Activated CD4-positive, alpha-beta T cell treated with anti-CD3 and anti-CD28 coated beads, Interleukin-2, amount 10 ng/mL, durations not matched to agents 24 days and 14 days (primary cell): Measurements from ENCODE around the gene CIT. TPM values are rescaled to one million over a fixed set of nuclear protein-coding genes. Genes with fewer than 3 reads are reported as not detected.
"Not testable (repeated sequence)": the region's sequence is repeated elsewhere in the genome, so short reads cannot be mapped to it uniquely, and the experiment has no call there.

Source experiments
- DNase-seq: peaks from one replicate; pipeline ENCODE4 v3.0.0; 2022
- H3K27ac Mint-ChIP-seq: one replicate; pipeline ENCODE4 v1.8.0; 2022; ENCODE audit warnings: mild to moderate bottlenecking, mixed read lengths
- H3K27me3 Mint-ChIP-seq: one replicate; pipeline ENCODE4 v1.8.0; 2022; ENCODE audit warnings: mixed read lengths
- H3K36me3 Mint-ChIP-seq: one replicate; pipeline ENCODE4 v1.8.0; 2022; ENCODE audit warnings: low read depth, mild to moderate bottlenecking, mixed read lengths
- H3K4me1 Mint-ChIP-seq: one replicate; pipeline ENCODE4 v1.8.0; 2021; ENCODE audit warnings: mixed read lengths
- H3K4me3 Mint-ChIP-seq: one replicate; pipeline ENCODE4 v1.8.0; 2022; ENCODE audit warnings: mild to moderate bottlenecking, moderate library complexity, mixed read lengths
- H3K9me3 Mint-ChIP-seq: one replicate; pipeline ENCODE4 v1.8.0; 2021; ENCODE audit warnings: mixed read lengths
- intact Hi-C: fragments of 100-400 bp; cut with micrococcal nuclease; formaldehyde crosslinking; loops from one replicate; pipeline ENCODE4 v1.15.1; 2023
- total RNA-seq: library from RNA; stranded (reverse); gene quantifications from 2 replicates; pipeline ENCODE4 v1.2.3, GENCODE V29; 2022

The CIT gene
- total RNA-seq, 1 donor from 2014 or later = 51.5 TPM

- Mint-ChIP-seq H3K4me1 (no peaks in the 10 kb centered on the region), H3K9me3 (no peaks in the 10 kb centered on the region), H3K4me3 (no peak overlapping the region), H3K27ac (no peak overlapping the region), H3K27me3 (peaks cover 35% of the 10 kb centered on the region), H3K36me3 (no peaks in the 10 kb centered on the region)
- DNase-seq = no peak
- intact Hi-C loops = no loop called here
These were observed 8.4 kb upstream of the CIT start for GRCh38 chr12:119885549-119885948.

DNA sequence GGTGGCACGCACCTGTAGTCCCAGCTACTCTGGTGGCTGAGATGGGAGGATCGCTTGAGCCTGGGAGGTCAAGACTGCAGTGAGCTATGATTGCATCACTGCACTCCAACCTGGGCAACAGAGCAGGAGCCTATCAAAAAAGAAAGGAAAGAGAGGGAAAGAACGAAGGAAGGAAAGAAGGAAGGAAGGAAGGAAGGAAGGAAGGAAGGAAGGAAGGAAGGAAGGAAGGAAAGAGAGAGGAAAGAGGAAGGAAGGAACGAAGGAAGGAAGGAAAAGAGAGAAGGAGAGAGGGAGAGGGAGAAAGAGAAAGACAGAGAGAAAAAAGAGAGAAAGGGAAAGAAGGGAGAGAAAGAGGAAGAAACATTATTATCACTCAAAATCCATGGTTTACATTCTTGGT is 6.7 kb upstream of the CIT start:
- intact Hi-C loops, H3K27ac Mint-ChIP-seq, H3K9me3 Mint-ChIP-seq, H3K4me1 Mint-ChIP-seq, H3K36me3 Mint-ChIP-seq, H3K4me3 Mint-ChIP-seq, DNase-seq: not testable (repeated sequence)
- peaks cover 35% of the 10 kb centered on the region for H3K27me3 Mint-ChIP-seq

DNA sequence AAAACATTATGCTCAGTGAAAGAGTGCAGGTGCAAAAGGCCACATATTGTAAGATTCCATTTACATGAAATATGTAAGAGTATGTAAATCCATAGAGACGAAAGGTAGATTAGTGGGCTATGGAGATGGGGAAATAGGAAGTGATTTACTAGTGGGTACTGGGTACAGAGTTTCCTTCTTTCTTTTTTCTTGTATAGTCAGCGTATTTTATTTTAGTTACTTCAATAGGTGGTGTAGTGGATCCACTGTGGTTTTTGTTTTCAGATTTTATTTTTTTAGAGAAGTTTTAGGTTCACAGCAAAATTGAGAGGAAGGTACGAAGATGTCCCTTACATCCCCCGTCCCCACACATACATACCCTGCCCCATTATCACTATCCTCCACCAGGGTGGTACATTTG is 6.1 kb upstream of the CIT start:
- DNase-seq = no peak
- no peaks in the 10 kb centered on the region for H3K36me3 Mint-ChIP-seq
- intact Hi-C loops = no loop called here
- H3K27me3 Mint-ChIP-seq = peaks cover 34% of the 10 kb centered on the region
- H3K27ac Mint-ChIP-seq = no peak overlapping the region
- no peak overlapping the region for H3K4me3 Mint-ChIP-seq
- no peaks in the 10 kb centered on the region for H3K9me3 Mint-ChIP-seq
- no peaks in the 10 kb centered on the region for H3K4me1 Mint-ChIP-seq

DNA sequence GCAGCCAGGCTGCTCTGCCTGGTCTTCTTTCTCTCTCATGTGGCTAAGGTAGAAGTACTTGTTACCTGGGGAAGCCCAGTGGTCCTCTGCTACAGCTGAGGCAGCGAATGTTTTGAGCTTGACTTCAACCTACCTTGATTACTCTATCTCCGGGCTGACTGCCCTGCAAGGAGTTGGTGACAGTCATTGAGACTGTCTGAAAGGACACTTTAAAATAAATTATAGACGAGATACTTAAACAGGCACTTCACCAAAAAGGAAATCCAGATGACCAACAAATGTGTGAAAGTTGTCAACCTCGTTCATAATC is 474 bp upstream of the CIT start:
- H3K27me3 Mint-ChIP-seq = peaks cover 14% of the 10 kb centered on the region
- peak overlapping the region; percentile 87 for H3K4me3 Mint-ChIP-seq
- peaks cover 11% of the 10 kb centered on the region for H3K36me3 Mint-ChIP-seq
- H3K9me3 Mint-ChIP-seq = no peaks in the 10 kb centered on the region
- intact Hi-C loops = loop anchor here (1.0 to 5.0 kb wide), 2 partner anchors 210 kb away; partner anchors contain the start of gene PRKAB1
- no peak for DNase-seq
- H3K27ac Mint-ChIP-seq = peak overlapping the region; percentile 56
- H3K4me1 Mint-ChIP-seq = peaks cover 18% of the 10 kb centered on the region

DNA sequence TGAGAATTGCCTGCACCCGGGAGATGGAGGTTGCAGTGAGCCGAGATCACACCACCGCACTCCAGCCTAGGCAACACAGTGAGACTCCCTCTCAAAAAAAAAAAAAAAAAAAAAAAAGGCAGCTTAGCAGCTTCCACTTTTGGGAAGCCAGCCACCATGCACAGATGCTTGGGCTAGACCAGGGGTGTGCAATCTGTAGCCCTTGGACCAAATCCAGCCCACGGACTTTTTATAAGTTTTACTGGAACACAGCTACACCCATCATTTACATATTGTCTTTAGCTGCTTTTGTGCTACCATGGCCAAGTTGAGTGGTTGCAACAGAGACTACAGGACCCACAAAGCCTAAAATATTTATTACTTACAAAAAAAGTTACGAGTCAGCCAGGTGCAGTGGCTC is 6.7 kb downstream of the CIT start:
- intact Hi-C loops = no loop called here
- Mint-ChIP-seq H3K4me1 (peaks cover 13% of the 10 kb centered on the region), H3K36me3 (peaks cover 32% of the 10 kb centered on the region), H3K9me3 (no peaks in the 10 kb centered on the region), H3K4me3 (no peak overlapping the region), H3K27ac (no peak overlapping the region), H3K27me3 (no peaks in the 10 kb centered on the region)
- DNase-seq = no peak

- H3K27ac Mint-ChIP-seq = no peak overlapping the region
- H3K9me3 Mint-ChIP-seq = no peaks in the 10 kb centered on the region
- intact Hi-C loops = no loop called here
- peaks cover 9% of the 10 kb centered on the region for H3K4me1 Mint-ChIP-seq
- H3K27me3 Mint-ChIP-seq = no peaks in the 10 kb centered on the region
- H3K4me3 Mint-ChIP-seq = no peak overlapping the region
- DNase-seq = no peak
- peaks cover 35% of the 10 kb centered on the region for H3K36me3 Mint-ChIP-seq
These were observed 7.4 kb downstream of the CIT start for GRCh38 chr12:119869720-119870119.

DNA sequence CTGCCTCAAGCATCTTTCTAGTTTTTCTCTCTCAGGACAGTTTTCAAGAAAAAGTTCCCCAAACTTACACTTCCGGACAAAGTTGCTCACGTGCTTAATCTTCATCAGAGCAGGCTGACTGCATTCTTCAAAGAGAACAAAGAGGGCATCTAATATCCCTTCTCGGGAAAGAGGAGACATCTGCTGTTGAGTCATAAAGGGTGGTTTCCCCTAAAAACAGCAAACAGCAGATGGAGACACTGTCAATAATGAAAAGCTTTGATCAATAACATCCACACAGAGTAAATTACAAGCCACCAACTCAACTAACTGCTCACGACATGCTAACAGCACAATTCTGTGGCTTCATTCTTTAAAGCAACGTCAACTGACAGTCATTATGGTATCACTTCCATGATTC is 8.1 kb downstream of the CIT start:
- Mint-ChIP-seq H3K27me3 (no peaks in the 10 kb centered on the region), H3K4me3 (no peak overlapping the region), H3K36me3 (peaks cover 41% of the 10 kb centered on the region), H3K4me1 (peaks cover 9% of the 10 kb centered on the region), H3K9me3 (no peaks in the 10 kb centered on the region), H3K27ac (no peak overlapping the region)
- intact Hi-C loops = no loop called here
- DNase-seq = no peak

GRCh38 chr12:119864591-119864990 is 12.5 kb downstream of the CIT start:
- Mint-ChIP-seq H3K4me3 (no peak overlapping the region), H3K36me3 (peaks cover 34% of the 10 kb centered on the region), H3K4me1 (peaks cover 5% of the 10 kb centered on the region), H3K9me3 (no peaks in the 10 kb centered on the region), H3K27me3 (no peaks in the 10 kb centered on the region), H3K27ac (peak overlapping the region; percentile 42)
- no peak for DNase-seq
- intact Hi-C loops = no loop called here

DNA sequence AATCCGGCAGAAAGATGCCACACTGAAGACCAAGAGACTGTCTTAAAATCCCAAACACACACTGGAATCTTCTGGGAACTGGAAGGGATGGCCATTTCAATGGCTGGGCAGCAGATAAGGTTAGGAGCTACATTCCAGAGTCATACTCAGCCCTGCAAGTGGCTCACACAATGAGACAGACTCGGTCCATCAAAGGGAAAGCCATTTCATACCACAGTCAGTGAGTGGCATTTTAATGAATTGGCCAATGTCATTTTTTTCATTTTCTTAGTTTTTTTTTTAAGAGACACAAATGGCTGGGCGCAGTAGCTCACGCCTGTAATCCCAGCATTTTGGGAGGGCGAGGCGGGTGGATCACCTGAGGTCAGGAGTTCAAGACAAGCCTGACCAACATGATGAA is 17.9 kb downstream of the CIT start:
- no peaks in the 10 kb centered on the region for H3K9me3 Mint-ChIP-seq
- peaks cover 7% of the 10 kb centered on the region for H3K4me1 Mint-ChIP-seq
- peaks cover 34% of the 10 kb centered on the region for H3K36me3 Mint-ChIP-seq
- H3K4me3 Mint-ChIP-seq = no peak overlapping the region
- H3K27ac Mint-ChIP-seq = no peak overlapping the region
- DNase-seq = no peak
- H3K27me3 Mint-ChIP-seq = no peaks in the 10 kb centered on the region
- intact Hi-C loops = no loop called here

DNA sequence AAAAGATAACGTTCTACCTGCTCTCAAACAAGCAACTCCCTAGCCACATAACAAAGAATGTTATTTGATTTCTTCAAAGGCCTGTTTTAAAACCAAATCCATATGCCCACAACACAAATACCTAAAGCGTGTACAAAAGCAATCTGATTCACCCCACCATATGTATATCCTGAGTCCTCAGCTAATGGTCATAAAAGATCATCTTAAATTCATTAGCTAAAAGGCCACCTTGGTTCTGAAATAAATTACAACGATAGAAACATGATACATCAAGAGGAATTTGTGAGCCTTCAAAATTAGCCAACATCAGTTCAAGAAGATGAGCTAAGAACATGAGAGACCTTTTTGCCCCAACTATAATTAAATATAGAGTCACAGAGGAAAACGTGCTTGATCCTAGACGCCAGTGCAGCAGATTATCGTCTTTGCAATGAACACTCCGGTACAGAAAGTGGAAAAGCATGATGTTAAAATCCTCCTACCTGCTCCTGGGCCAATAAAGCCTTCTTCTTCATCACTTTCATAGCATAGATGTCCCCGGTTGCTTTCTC is 20.0 kb downstream of the CIT start:
- Mint-ChIP-seq H3K9me3 (no peaks in the 10 kb centered on the region), H3K4me1 (peaks cover 7% of the 10 kb centered on the region), H3K27me3 (no peaks in the 10 kb centered on the region), H3K4me3 (no peak overlapping the region), H3K27ac (peak overlapping the region; percentile 4), H3K36me3 (peaks cover 32% of the 10 kb centered on the region)
- no peak for DNase-seq
- intact Hi-C loops = no loop called here

- Mint-ChIP-seq H3K9me3 (no peaks in the 10 kb centered on the region), H3K27me3 (no peaks in the 10 kb centered on the region), H3K36me3 (peaks cover 41% of the 10 kb centered on the region), H3K4me3 (no peak overlapping the region), H3K4me1 (peaks cover 2% of the 10 kb centered on the region), H3K27ac (no peak overlapping the region)
- no peak for DNase-seq
- intact Hi-C loops = no loop called here
These were observed 26.8 kb downstream of the CIT start for GRCh38 chr12:119850330-119850729.

DNA sequence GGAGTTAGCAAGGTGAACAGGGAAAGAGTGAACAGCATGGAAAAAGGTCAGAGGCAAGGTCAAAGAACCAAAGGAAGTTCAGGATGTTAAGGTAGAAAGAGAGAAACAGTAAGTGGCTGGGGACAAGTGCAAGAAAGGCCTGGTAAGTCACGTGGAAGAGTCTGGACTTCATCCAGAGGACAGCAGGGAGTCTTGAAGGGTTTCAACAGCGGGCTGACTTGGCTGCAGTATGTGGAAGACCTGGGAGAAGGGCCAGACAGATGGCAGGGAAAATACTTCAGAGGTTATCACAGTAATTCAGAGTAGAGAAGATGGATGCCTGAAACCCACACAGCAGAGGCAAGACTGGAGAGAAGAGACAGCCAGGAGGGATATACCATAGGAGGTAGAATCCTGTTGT is 34.0 kb downstream of the CIT start:
- Mint-ChIP-seq H3K27me3 (no peaks in the 10 kb centered on the region), H3K27ac (no peak overlapping the region), H3K4me1 (peaks cover 9% of the 10 kb centered on the region), H3K4me3 (no peak overlapping the region), H3K9me3 (peaks cover 6% of the 10 kb centered on the region), H3K36me3 (peaks cover 68% of the 10 kb centered on the region)
- intact Hi-C loops = no loop called here
- DNase-seq = no peak

- DNase-seq = no peak
- Mint-ChIP-seq H3K4me3 (no peak overlapping the region), H3K36me3 (peaks cover 63% of the 10 kb centered on the region), H3K9me3 (peaks cover 6% of the 10 kb centered on the region), H3K27ac (no peak overlapping the region), H3K4me1 (peaks cover 9% of the 10 kb centered on the region), H3K27me3 (no peaks in the 10 kb centered on the region)
- intact Hi-C loops = no loop called here
These were observed 34.7 kb downstream of the CIT start for GRCh38 chr12:119842380-119842779.

GRCh38 chr12:119841433-119842210 is 35.5 kb downstream of the CIT start:
- Mint-ChIP-seq H3K4me3 (no peak overlapping the region), H3K4me1 (peaks cover 9% of the 10 kb centered on the region), H3K36me3 (peaks cover 63% of the 10 kb centered on the region), H3K27me3 (no peaks in the 10 kb centered on the region), H3K27ac (no peak overlapping the region), H3K9me3 (peaks cover 6% of the 10 kb centered on the region)
- intact Hi-C loops = no loop called here
- DNase-seq = no peak

GRCh38 chr12:119840582-119840981 is 36.5 kb downstream of the CIT start:
- intact Hi-C loops = no loop called here
- Mint-ChIP-seq H3K4me1 (peaks cover 9% of the 10 kb centered on the region), H3K27me3 (no peaks in the 10 kb centered on the region), H3K36me3 (peaks cover 53% of the 10 kb centered on the region), H3K27ac (no peak overlapping the region), H3K9me3 (peaks cover 6% of the 10 kb centered on the region), H3K4me3 (no peak overlapping the region)
- DNase-seq = no peak
